Measurements from ENCODE around the gene CALY.

CALY gene

GRCh38 chr10:133366130-133366478, 29.4 kb upstream of the CALY start:
- DNase-seq, result no peak

GRCh38 chr10:133365461-133366129, 28.9 kb upstream of the CALY start:
- DNase-seq, result no peak

- DNase-seq, result no peak
Measured at GRCh38 chr10:133364645-133365431, 28.1 kb upstream of the CALY start.

DNA sequence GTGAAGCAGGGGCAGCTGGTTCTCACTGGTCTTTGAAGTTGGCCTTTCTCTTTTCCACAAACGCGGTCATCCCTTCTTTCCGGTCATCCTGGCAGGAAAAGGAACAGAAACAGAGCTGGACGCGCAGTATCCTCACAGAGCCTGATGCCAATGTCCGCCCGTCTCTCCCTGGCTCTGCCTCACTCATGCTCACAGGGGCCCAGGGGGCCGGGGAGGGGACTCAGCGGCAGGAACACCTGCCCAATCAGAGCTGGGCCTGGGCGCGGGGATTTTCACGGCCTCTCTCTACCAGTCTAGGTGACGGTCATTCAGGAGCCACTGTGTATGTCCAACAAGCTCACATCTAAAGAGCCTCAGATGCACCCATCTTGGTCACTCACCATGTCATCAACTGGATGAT, 26.1 kb upstream of the CALY start:
- no peak for DNase-seq

DNA sequence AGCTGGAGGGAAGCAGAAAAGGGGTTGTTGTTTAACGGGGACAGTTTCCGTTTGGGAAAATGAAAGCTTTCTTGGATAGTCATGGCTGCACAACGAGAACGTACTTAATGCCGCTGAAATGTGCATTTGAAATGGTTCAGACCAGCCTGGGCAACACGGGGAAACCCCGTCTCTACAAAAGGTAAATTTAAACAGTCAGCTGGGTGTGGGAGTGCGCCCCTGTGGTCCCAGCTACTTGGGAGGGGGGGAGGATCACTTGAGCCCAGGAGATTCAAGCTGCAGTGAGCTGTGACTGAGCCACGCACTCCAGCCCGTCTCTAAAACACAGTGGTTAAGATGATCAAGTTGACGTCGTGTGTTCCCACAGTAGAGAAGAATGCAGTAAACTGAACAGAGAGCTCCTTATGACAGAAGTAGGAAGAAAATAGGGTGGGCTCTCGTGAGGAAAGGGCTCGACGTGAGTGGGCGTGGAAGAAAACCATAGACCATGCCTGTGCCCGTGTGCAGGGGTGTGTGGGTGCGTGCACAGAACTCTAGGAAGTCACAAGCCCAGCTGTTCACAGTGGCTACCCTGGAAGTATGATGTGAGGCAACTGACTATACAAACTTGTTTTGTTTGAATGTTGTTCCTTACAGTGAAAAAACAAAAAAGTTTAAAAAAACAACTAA, 25.2 kb upstream of the CALY start:
- no peak for DNase-seq

- no peak for DNase-seq
Measured at GRCh38 chr10:133361227-133361626, 24.5 kb upstream of the CALY start.

- no peak for DNase-seq
Measured at GRCh38 chr10:133359972-133360610, 23.4 kb upstream of the CALY start.

- DNase-seq, result no peak
Measured at GRCh38 chr10:133359554-133359971, 22.9 kb upstream of the CALY start.

DNA sequence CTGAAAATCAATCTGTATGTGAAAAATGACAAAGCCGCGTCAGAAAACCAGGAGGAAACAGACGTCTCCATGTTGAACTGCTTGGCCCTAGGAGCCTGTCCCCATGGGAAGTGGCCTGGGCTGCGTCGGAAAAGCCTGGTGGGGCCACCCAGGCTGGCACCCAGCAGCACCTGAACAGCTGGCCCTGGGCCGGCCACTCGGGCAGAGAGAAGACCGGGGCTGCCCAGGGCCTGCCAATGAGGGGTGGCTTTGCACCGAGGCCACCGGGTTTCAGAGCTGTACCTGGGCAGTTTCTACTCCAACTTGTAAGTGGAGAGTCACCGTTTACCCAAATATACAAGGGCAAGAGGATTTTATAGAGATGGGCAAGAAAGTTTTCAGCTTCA, 22.2 kb upstream of the CALY start:
- DNase-seq, result no peak

DNA sequence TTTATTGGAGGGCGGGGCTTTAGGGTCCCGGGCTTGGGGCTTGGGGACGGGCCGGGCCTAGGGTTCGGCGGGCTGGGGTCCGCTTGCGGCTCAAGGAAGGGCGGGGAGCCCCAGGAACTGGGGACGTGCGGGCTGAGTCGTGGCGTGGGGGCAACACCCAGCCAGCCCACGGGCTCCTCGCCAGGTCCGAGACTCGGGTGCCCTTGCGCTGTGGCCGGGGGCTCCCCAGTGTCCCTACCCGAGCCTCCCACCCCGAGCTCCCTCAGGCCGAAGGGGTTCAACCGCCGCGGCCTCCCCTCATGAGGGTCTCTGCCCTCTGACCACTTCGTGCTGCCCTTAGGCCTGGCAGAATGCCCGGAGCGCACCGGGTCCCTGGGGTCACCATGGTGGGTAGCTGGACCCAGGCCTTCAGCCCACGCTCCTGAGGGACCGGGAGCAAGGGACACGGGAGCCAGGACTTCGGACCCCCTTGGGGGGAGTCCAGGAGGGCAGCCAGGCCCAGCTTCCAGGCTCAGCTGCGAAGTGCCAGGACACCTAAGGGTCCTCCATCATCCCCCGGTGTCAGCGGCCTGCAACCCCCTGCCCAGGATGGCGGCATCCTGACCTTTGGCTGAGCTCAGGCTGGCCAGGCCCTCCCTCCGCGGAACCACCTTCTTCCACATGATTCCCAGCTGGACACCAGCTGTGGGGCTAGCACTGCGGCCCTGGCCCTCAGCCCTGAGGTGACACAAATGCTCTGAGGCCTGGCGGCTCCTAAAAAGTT, 21.6 kb upstream of the CALY start:
- no peak for DNase-seq

DNA sequence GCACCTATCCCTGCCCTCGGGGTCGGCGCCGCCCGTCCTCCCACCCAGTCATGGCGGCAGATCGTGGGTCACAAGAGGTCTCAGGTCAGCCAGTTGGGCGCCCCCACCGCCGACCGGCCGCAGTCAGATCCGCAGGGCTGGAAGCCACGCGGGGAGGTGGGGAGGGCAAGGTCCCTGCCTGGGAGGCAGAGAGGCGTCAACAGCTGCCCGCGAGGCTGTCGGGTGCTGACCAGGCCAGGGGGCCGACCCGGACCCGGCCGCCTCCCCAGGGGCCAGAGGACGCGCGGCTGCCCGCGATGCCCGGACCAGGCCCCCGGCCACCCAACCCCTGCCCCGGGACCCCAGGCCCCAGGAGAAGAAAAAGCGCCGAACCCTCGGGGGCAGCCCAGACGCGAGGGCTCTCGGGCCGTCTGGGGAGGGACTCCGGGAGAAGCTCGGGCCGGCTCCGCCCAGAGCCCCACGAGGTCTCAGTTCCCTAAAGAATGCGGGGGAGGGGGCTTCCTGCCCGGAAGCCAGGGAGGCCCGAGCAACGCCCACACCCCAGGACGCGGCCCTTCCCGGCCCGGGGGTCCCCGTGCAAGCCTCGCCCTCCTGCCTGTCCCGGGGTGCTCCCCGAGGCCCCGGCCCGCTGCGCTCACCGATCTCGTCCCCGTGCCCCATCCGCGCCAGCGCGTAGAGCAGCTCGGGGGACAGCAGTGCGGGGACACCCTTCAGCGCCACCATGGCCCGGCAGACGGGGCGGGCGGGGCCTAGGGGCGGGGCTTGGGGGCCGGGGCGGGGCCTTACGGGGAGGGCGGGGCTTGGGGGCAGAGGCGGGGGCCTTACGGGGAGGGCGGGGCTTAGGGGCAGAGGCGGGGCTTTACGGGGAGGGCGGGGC, 20.8 kb upstream of the CALY start, which contains the start of gene FUOM:
FUOM (minus strand) TSS at position 735 of the 877 bp plus-strand sequence; CDS start at position 723, 12 bp downstream.
- DNase-seq, result no peak

GRCh38 chr10:133356549-133357284, 20.0 kb upstream of the CALY start:
- DNase-seq, result no peak

GRCh38 chr10:133355991-133356390, 19.3 kb upstream of the CALY start:
- no peak for DNase-seq

DNA sequence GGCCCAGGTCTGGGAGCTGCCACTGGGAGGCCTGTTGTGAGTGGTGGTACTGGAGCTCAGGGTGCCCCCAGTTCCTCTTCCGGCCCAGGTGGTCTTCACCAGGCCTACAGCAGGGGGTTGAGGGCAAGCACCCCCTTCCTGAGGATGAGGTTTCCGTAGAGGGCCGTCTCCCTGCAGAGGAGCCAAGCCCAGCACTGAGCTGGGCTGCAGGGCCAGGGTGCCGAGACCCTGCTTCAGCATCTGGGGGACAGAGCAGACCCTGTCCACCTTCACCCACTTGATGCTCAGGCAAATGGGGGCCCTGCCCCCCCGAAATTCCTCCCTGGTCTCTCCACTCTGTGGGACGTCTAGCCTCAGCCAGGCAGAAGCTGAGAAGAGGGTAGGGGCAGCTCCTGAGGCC, 18.6 kb upstream of the CALY start:
- DNase-seq, result no peak

- no peak for DNase-seq
Measured at GRCh38 chr10:133354672-133355240, 18.1 kb upstream of the CALY start.

- no peak for DNase-seq
Measured at GRCh38 chr10:133353988-133354605, 17.4 kb upstream of the CALY start.

DNA sequence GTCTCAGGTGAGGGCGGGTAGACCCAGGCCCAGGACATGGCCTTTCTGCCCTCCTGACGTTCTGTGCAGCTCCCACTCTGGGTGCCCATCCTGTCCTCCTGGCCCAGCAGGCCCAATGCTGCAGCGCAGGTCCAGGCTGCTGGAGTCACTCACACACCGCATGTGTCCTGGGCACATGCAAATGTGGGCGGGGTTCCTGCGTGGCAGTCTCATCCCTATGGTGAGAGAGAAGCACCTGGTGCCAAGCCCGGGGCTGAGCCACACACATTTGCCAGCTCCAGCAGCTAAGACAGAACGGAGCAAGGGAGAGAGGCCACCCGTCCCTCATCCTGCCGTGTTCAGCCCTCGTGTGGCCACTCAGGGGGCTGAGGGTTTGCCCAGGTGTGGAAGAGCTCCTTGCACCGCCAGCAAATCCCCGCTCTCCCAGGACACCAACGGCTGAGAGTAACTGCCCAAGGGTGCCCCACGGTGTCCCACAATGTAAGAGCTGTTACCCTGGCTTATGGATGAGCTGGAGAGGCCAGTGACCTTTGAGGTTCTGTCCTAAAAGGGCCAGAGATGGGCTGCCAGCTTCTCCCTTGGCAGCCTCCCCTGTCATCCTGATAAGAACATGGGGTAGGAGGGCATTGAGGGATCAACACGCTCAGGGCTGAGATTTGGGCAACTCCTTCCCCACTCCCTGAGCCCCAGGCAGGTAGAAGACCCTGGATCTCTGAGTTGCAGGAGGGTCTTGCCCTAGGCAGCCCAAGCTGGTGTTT, 16.7 kb upstream of the CALY start:
- no peak for DNase-seq

DNA sequence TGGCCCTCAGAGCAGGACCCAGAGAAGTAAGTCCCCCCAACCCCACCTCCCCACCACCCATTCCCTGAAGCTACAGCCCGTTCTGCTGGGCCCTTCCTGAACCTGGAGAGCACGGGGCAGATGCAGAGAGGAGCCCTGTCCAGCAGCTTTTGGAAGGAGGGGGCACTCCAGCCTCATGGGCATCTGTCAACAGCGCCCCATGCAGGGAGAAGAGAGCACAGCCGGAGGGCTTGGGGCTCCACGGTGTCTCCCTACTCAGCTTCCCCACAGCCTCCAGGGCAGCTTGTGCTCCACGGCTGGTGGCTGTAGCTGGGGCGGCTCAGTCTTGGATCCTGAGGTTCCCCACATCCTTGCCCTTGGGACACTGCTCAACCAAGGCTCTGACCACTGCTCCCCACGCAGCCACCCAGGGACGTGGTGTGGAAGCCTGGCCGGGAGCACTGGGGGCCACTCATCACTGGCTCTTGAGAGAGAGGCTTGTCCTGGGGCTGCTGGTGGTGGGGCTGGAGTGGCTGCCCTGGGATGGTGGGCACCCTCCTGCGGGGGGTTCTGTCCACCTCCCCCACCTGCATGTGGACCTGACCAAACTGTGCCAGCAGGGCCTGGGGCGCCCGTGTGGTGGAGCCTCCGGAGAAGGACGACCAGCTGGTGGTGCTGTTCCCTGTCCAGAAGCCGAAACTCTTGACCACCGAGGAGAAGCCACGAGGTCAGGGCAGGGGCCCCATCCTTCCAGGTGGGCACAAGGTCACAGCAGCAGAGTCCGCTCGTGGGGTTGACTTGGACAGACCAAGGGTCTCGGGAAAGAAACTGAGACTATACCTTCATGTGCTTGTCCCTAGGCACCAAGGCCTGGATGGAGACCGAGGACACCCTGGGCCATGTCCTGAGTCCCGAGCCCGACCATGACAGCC, 15.0 kb upstream of the CALY start:
- DNase-seq, result no peak
